Measurements from ENCODE around the gene STIL. TPM values are rescaled to one million over a fixed set of nuclear protein-coding genes. Genes with fewer than 3 reads are reported as not detected.
A peak's percentile ranks its signal among the peaks of the same experiment; 100 is the strongest.

Gene STIL
- polyA plus RNA-seq, 2 of the 4 experiments (the other 2 are of a cell fraction) = 10.1 to 21.7 TPM

- DNase-seq (ENCODE audit: low read depth in 1 of 2, low spot score in 1 of 2) (no peak), ATAC-seq (no peak), FAIRE-seq (no peak)
- Histone ChIP-seq H3K27ac (no peak overlapping the region), H3K4me3 (no peak overlapping the region), H3K4me2 (0 out of 3 replicates have a peak overlapping the region, but pooled peaks have one; percentile 86), H3K9me3 (no peaks in the 10 kb centered on the region), H3K4me1 (peaks cover 22% of the 10 kb centered on the region)
- ChIA-PET CTCF (no interaction called here), POLR2A (no interaction called here)
- TF ChIP-seq NFE2L2 (conservative IDR thresholded peaks at IDR 0.05; ENCODE audit: low read length) (no peak), ZC3H11A (IDR thresholded peaks at IDR 0.05) (no peak), HDAC2 (IDR thresholded peaks at IDR 0.05) (no peak), EP300 (IDR thresholded peaks at IDR 0.05) (no peak), RFX5 (IDR thresholded peaks at IDR 0.05) (no peak), MAFK (IDR thresholded peaks at IDR 0.05; ENCODE audit: partially characterized antibody) (peak; percentile 12)
- WGBS (ENCODE audit: missing lambda C conversion rate) = 90% methylated on average over 2 of the region's 2 CpGs
Measured at GRCh38 chr1:47331875-47332274, 17.9 kb upstream of the STIL start.

- DNase-seq (ENCODE audit: low read depth in 1 of 2, low spot score in 1 of 2) (no peak), FAIRE-seq (no peak), ATAC-seq (no peak)
- Histone ChIP-seq H3K9me3 (no peaks in the 10 kb centered on the region), H3K4me2 (no peak overlapping the region), H3K4me3 (no peak overlapping the region), H3K4me1 (peaks cover 16% of the 10 kb centered on the region), H3K27ac (no peak overlapping the region)
- POLR2A ChIA-PET = no interaction called here
- WGBS (ENCODE audit: missing lambda C conversion rate) = 88% methylated on average over 1 of the region's 1 CpG
- CTCF ChIA-PET = no interaction called here
- TF ChIP-seq RCOR1 (IDR thresholded peaks at IDR 0.05; ENCODE audit: low read depth, low read length) (no peak), HOXB5 (CRISPR knock-in tag; IDR thresholded peaks at IDR 0.05) (no peak), CEBPB (IDR thresholded peaks at IDR 0.05) (no peak), HMGXB4 (CRISPR knock-in tag; IDR thresholded peaks at IDR 0.05; ENCODE audit: borderline replicate concordance) (no peak)
Measured at GRCh38 chr1:47330212-47330611, 16.3 kb upstream of the STIL start.

- Histone ChIP-seq H3K4me3 (no peak overlapping the region), H3K9me3 (no peaks in the 10 kb centered on the region), H3K27ac (no peak overlapping the region), H3K4me1 (peaks cover 16% of the 10 kb centered on the region), H3K4me2 (no peak overlapping the region)
- ChIA-PET POLR2A (no interaction called here), CTCF (no interaction called here)
- no peak for FAIRE-seq
- 72% methylated on average over 3 of the region's 3 CpGs for WGBS (ENCODE audit: missing lambda C conversion rate)
- TF ChIP-seq GATA3 (IDR thresholded peaks at IDR 0.05; ENCODE audit: borderline replicate concordance) = no peak
- TF ChIP-seq JUN (IDR thresholded peaks at IDR 0.05) = no peak
- no peak for TF ChIP-seq KDM1A (IDR thresholded peaks at IDR 0.05; ENCODE audit: low read depth)
- TF ChIP-seq BHLHE40 (IDR thresholded peaks at IDR 0.05; ENCODE audit: low read depth, low read length) = no peak
- TF ChIP-seq HMGXB4 (CRISPR knock-in tag; IDR thresholded peaks at IDR 0.05; ENCODE audit: borderline replicate concordance) = no peak
- no peak for TF ChIP-seq POLR2AphosphoS2 (conservative IDR thresholded peaks at IDR 0.05; ENCODE audit: low read length)
- no peak for TF ChIP-seq HOXA7 (CRISPR knock-in tag; IDR thresholded peaks at IDR 0.05)
- no peak for TF ChIP-seq SREBF2 (IDR thresholded peaks at IDR 0.05)
- no peak for TF ChIP-seq MYC (IDR thresholded peaks at IDR 0.05; ENCODE audit: borderline replicate concordance, low read length)
- TF ChIP-seq SMC3 (IDR thresholded peaks at IDR 0.05) = no peak
- TF ChIP-seq PBX3 (IDR thresholded peaks at IDR 0.05) = no peak
- TF ChIP-seq RCOR1 (IDR thresholded peaks at IDR 0.05; ENCODE audit: low read depth, low read length) = no peak
- no peak for TF ChIP-seq POLR2A (IDR thresholded peaks at IDR 0.05; ENCODE audit: low read length)
- no peak for TF ChIP-seq EHMT2 (IDR thresholded peaks at IDR 0.05; ENCODE audit: low read depth)
- no peak for TF ChIP-seq ZFP36 (IDR thresholded peaks at IDR 0.05; ENCODE audit: borderline replicate concordance, partially characterized antibody)
- TF ChIP-seq ESRRA (IDR thresholded peaks at IDR 0.05; ENCODE audit: borderline replicate concordance, low read length) = no peak
- no peak for TF ChIP-seq NR3C1 (IDR thresholded peaks at IDR 0.05)
- no peak for TF ChIP-seq KDM5A (IDR thresholded peaks at IDR 0.05)
- DNase-seq (ENCODE audit: low read depth in 1 of 2, low spot score in 1 of 2) = no peak
- no peak for ATAC-seq
Measured at GRCh38 chr1:47328992-47329391, 15.0 kb upstream of the STIL start.

Measured in A549 (cell line).